ENCODE data around the gene OTOL1.

Gene OTOL1

GRCh38 chr3:161545824-161546223 lies 49.2 kb downstream of the OTOL1 start:
- no peak for DNase-seq (ENCODE audit: low read depth in 2 of 2)

GRCh38 chr3:161548301-161548700 lies 51.7 kb downstream of the OTOL1 start:
- no peak for DNase-seq (ENCODE audit: low read depth in 2 of 2)

- no peak for DNase-seq (ENCODE audit: low read depth in 2 of 2)
These were observed 52.7 kb downstream of the OTOL1 start for GRCh38 chr3:161549261-161549660.

GRCh38 chr3:161550491-161551195 lies 54.0 kb downstream of the OTOL1 start:
- DNase-seq (ENCODE audit: low read depth in 2 of 2), result no peak

GRCh38 chr3:161551697-161552096 lies 55.1 kb downstream of the OTOL1 start:
- no peak for DNase-seq (ENCODE audit: low read depth in 2 of 2)

- no peak for DNase-seq (ENCODE audit: low read depth in 2 of 2)
These were observed 56.5 kb downstream of the OTOL1 start for GRCh38 chr3:161552984-161553560.

Data from activated CD4-positive, alpha-beta T cell treated with anti-CD3 and anti-CD28 coated beads for 24 hours (primary cell).